HG03432 (cell line): ENCODE measurements around the gene MIEF1.

Experiments used
- ATAC-seq: cut with Tn5 transposase; IDR thresholded peaks from one replicate; pipeline ENCODE4 v1.9.1; 2021; ENCODE audit warnings: mild to moderate bottlenecking, moderate library complexity; ENCODE audit not compliant: unreplicated experiment

The MIEF1 gene

DNA sequence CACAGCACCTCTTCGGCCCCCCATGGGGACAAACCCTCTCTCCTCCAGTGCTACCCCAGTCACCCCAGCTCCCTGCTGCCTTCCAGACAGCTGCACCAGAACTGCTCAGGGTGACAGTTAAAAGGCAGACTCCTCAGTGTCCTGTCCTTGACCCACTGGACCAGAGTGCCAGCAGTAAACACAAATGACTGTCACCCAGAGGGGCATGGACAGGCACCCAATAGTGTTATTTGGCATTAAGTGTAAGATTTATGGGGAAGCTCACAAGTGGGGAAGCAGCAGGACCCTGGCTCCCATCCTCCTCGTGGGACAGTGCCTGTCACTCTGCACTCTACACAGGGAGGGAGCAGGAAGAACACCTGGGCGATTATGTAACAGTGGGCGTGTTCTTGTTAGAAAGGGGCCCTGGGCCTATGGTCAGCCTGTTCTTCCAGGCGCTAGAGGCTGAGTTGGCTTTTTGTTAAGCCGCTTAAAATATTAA is 25.4 kb downstream of the MIEF1 start:
- ATAC-seq, result no peak

DNA sequence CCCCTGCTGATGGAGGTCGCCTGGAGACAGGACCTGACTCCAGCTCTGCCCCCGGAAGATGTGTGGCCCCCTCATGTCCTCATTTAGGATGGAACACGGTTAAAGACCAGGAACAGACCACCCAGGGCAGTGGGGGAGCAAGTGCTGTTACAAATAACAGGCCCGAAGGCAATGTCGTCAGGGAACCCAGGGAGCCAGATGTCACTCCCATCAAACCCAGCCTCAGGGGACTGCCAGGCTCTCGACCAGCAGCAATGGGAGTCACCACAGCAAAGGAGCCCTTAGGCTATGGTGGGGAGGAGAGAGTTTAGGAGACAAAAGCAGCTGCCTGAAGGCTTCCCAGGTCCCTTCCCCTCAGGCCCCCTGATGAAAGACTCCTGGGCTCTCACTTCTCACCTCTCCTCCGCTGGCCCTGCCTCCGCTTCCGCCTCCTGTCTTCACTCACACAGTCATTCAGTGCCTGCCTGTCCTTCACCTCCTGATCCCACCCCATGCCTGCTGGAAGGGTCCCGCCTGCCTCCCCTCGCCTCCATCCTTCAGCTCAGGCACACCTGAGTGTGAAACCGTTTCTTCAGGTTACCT is 26.1 kb downstream of the MIEF1 start:
- no peak for ATAC-seq

- peak; percentile 31 for ATAC-seq
Observed at GRCh38 chr22:39528681-39529486, 26.8 kb downstream of the MIEF1 start.

DNA sequence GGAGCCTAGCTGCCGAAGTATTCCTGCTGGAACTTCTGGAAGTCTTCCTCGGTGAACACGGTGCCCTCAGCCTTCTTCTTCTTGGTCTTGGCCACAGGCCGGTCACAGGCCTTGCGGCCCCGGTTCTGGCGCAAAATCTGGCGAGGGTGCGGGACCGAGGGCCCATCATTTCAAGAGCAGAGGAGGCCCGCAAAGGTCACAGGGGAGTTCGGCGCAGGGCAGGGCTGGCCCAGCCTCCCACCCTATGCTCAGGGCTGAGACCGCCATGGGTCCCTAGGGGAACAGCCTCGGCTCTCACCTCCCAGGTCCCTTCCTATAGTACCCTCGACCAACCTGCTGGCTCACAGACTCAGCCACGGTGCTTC is 27.4 kb downstream of the MIEF1 start:
- ATAC-seq, result no peak

GRCh38 chr22:39530116-39530515 is 28.0 kb downstream of the MIEF1 start:
- ATAC-seq, result no peak

- ATAC-seq, result no peak
Observed at GRCh38 chr22:39530692-39531331, 28.7 kb downstream of the MIEF1 start.

DNA sequence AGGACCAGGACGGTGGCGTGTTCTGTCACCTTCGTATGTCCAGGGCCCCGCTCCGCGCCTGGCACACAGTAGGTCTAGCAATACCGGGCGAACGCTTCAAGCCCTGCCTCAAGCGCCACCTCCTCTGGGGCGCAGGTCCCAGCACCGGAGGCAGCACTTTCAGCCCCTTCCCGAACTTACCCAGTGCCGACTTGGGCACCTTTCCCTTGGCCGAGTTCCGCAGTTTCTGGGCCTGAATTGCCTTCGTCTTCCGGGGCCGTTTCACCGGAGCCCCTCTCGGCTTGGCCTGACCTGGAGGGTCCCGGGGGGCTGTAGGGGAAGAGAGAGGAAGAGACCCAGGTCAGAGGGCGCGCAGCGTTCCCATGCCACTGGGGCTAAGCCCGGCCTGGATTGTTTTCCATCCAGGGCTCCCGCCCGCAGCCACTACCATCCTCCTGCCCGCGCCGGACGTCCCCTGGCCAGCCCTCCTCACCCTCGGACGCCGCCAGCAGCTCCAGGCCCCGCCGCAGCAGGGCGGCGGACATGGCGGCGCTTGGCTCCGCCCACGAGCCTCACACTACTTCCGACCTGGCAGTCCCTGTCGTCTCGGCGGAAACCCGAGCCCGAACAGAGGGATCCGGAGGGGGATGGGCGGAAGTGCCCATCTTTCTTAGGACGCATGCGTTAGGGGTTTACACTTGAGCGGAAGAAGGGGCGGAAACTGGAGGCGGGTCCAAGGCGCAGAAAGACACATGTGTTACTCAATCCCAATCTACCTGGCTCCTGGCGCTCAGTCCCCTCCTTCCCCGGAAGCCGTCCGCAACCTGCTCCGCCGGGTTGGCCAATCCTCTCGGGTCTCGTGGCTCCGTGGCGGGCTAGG is 30.4 kb downstream of the MIEF1 start, which contains the start of gene RPS19BP1:
RPS19BP1 (minus strand) TSS at position 534 of the 859 bp plus-strand sequence; CDS start at position 524, 10 bp downstream.
- peak; percentile 81 for ATAC-seq

GRCh38 chr22:39534092-39534506 is 32.0 kb downstream of the MIEF1 start:
- no peak for ATAC-seq

DNA sequence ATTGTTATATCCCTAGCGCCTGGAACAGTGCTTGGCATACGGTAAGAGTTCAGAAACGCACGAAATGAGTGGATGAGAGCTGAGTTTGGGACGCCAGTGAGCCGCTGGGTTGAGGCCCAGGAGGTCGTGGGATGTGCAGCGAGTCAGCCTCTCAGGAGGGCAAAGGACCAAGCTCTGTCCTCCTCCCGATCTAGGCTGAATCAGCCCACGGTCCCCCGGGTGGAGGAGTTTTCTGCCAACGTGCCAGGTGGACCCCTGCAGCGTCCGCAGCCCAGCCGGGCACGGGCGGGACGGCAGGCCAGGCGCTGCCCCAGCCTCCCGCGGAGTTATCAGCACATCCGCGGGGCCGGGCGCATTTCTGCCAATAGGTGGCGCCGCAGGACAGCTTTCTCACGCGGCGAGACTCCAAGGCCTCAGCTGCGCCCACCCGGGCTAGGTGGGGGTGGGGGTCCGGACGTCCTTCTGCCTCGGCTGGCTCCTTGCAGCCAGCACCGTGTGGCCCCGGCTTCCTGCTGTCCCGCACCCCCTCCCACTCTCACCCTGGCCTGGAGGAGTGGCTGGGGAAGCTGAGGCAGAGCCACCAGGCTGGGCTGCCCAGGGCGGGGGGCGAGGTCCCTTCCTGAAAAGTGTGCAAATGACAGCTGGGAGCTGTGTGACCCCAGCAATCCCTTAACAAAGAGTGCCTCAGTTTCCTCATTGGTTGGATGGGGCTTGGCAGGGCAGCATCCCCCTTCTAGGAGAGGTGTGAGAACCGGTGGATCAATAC is 32.7 kb downstream of the MIEF1 start:
- ATAC-seq, result no peak

- ATAC-seq, result no peak
Observed at GRCh38 chr22:39535357-39535725, 33.3 kb downstream of the MIEF1 start.

GRCh38 chr22:39535831-39536449 is 33.9 kb downstream of the MIEF1 start:
- no peak for ATAC-seq

GRCh38 chr22:39536711-39537110 is 34.6 kb downstream of the MIEF1 start:
- no peak for ATAC-seq

- ATAC-seq, result no peak
Observed at GRCh38 chr22:39537975-39538374, 35.9 kb downstream of the MIEF1 start.

- ATAC-seq, result no peak
Observed at GRCh38 chr22:39543095-39543494, 41.0 kb downstream of the MIEF1 start.

GRCh38 chr22:39545386-39546365 is 43.6 kb downstream of the MIEF1 start:
- ATAC-seq, result no peak

DNA sequence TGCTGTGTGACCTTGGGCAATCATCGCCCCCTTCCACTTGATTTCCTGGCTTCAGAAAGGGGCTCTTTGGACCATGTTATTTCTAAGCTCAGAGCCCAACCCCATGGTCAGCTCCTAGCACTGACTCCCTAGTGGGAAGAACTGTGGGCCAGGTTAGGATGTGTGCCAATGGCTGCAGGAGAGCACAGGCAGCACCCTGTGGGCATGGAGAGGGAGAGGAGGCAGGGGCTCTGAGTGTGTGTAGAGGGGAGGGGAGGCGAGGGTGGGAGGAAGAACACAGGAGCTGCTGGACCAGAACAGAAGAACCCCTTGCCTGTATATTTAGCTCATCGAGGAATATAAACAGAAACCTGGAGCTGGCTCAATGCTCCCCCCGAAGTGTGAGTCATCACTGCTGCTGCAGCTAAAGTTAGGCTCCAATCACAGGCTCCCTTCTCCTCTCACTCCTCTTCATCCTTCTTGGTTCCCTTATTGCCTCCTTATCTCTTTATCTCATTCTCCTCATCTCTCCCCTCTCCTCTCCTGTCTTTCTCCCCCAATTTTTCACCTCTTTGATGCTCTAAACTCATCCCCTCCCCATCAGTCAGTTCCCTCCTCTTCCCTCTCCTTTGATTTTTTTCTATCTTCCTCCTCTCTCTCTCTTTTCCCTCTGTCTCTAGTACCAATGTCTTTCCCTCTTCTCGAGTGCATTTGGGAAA is 44.9 kb downstream of the MIEF1 start:
- no peak for ATAC-seq

- ATAC-seq, result no peak
Observed at GRCh38 chr22:39547587-39547947, 45.5 kb downstream of the MIEF1 start.

GRCh38 chr22:39553429-39553828 is 51.3 kb downstream of the MIEF1 start:
- no peak for ATAC-seq
